Left hindlimb (tissue), 1 donor: ENCODE data around the gene ACVR1B.

Experiments used
- DNase-seq: peaks from one replicate; pipeline ENCODE4 v3.0.0-alpha.2; 2018

ACVR1B gene

DNA sequence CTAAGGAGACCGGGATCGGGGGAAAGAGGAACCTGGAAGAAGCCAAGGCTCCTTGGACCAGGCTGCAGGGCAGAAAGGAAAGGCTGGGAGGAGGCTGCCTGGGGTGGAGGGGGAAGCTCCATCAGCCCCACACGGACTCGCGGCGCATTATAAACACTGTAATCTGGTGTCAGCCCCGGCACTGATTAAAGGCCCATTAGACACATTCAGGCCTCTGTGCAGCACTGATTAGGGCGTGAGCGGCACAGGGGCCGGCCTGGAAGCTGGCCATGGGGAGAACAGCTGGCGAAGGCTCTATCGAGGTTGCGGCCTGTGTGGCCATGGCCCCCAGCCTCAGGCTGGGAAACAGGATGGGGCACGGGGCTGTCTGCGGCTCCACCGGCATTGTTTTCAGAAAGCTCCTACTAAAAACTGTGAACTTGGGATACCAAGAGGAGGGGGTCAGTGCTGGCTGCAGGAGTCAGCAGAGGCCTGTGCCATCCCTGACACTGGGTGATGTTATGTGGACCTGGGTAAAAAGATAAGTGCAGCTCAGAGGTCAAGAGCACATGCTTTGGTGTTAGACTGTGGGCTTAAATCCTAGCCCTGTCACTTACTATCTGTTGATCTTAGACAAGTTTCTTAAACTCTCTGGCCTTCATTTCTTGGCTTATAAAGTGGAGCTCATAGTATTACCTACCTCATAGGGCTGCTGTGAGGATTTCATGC lies 33.6 kb upstream of the ACVR1B start:
- DNase-seq: no peak

DNA sequence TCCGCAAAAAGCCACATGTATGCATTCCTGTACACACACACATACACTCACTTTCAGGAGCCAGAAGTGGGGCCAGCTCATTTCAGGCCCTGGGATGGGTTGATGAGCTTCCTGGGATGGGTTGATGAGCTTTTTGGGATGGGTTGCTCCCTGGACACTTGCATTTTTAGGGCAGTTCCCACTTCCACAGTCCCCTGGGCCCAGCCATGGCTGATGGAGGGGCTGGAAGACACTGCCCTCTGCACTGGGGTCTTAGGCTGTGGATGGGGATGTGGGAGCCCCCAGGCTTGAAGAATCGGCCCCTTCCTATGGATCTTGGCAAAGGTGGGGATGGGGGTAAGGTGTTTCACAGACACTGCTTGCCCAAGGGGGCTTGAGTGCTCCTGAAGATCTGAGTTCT lies 31.5 kb upstream of the ACVR1B start:
- no peak for DNase-seq

DNA sequence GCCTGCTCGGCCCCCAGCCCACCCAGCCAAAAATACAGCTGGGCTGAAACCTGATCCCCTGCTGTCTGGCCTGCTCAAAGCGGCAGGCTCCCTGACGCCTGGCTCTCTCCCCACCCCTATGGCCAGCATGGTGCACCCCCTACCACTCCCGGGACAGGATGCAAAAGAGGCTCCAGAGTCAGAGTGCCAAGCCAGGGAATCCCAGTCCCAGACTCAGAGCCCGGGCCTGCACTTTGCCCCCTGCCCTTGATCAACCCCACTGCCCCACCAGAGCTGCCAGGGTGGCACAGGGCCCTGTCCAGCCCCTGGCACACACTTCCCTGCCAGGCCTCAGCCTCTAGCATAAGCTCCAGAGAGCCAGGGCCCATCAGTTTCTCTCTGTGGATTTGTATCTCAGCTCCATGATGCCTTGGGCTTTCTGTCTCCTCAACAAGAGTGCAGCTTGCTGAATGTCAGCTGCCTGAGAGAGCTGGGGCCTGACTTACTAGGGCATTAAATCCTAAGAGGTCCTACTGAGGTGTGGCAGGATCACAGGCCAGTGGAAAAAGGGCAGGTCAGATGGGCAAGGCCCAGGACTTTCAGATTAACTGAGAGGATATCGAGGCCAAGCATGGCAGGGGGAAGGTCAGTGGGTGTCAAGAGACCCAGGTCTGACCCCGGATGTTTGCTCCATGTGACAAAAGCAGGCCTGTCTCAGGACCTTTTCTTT lies 30.3 kb upstream of the ACVR1B start:
- peak; percentile 64 for DNase-seq

DNA sequence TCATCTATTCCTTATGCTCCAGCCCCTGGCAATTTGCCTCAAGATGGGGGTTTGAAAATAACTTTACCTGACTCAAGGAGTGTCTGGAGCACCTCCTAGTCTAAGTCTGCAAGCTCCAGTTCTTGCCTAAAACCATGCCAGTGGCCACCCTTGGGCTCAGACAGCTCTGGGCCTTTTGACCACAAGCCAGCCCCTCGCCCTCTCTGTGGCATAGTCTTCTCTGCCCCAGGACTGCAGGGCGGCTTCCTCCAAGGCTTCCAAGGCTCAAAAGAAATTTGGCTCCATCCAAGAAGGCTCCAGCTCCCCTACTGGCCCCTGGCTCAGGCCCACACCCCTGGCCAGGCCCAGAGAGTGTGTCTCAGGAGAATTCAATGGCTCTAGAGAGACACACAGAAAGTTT lies 29.4 kb upstream of the ACVR1B start:
- DNase-seq: no peak

DNA sequence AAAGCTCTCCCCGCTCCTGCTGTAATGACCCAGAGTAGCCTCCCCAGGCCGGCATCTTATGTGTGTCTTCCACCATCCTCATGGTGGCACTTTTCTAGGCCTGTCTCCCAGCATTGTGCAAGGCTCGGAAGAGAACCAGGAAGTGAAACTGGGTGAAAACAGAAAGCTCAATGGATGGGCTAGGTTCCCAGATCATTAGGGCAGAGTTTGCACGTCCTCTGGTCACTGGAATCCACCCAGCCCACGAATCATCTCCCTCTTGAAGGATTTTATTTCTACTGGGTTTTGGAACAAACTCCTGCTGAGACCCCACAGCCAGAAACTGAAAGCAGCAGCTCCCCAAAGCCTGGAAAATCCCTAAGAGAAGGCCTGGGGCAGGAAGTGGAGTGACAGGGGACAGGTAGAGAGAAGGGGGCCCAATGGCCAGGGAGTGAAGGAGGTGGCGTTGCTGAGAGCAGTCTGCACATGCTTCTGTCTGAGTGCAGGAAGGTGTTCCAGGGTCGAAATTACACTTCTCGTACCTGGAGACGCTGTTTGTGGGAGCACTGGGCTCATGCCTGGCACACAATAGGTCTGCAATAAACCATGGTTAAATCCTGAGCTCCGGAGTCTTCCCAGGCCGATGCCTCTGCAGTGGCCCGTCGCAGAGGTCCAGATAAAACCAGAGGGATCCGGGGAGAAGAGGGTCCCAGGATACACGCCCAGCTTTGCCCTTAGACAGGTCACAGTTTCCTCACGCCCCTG lies 28.6 kb upstream of the ACVR1B start:
- peak; percentile 55 for DNase-seq

DNA sequence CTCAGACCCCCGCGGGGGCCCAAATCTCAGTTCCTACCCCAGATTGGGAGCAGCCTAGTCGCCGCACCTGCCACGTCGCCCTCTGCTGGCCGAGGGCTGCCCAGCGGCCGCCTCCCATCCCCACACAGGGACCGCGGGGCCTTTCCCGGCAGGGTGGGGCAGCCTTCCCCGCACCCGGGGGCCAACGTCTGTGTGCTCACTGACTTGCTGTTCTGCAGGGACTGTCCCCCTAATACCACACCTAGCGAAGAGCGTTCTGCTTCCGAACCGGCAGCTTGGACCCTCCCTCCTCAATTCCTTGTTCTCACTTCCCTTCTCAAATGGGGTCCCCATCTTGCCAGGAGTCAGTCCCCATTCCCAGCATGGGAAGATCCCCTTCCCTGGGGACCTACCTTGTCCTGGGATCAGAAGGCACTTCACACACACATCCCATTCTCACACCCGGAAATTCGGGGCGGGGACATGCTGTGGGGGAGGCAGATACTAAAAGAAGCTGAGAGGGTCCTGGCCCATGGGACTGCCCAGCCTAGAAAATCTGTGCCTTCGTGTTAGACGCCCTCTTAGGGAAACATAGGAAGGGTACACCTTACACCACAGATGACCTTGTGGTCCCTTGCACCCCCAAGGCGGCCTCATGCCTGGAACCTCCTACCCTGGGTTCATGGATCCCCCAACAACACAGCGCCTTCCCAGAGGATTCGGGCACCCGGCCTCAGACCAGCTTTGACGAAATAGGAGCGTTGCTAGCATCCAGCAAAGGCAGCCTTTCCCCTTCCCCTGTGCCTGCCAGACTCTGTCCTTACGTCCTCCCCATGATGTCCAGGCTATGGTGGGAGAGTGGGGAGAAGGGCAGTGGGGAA lies 27.8 kb upstream of the ACVR1B start:
- DNase-seq: peak; percentile 63

DNA sequence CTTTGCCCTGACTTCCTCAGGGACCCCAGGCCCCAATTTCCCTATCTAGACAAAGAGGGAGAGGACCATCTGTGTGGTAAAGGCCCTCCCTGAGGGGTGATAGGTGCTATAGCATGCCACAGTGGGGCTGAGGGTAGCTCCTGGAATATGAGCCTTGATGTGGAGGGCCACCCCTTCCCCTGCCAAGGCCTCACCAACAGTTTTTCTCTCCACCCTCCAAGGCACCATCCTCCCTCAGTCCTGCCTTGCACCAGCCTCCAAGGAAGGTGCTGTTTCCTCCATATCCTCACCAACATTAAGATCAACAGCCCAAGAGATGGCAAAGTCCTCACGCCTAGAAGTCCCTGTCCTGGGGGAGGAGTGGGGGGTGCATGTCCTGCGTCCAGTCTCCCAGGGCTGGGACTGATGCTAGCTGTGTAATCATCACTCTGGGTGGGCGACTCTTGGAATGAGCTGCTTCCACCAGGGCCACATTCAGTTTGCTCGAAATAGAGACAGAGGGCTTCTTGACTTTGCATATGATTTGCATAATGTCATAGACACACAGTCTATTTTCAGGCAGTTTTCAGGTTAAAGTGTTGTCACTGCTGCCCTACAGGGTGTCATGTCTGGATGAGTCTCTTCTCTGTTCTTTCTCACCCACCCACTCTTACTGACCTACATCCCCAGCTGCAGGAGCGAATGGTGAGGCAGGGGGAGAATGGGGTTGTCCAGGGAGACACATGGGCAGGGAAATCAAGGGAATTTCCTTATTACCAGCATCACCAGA lies 26.8 kb upstream of the ACVR1B start:
- no peak for DNase-seq

DNA sequence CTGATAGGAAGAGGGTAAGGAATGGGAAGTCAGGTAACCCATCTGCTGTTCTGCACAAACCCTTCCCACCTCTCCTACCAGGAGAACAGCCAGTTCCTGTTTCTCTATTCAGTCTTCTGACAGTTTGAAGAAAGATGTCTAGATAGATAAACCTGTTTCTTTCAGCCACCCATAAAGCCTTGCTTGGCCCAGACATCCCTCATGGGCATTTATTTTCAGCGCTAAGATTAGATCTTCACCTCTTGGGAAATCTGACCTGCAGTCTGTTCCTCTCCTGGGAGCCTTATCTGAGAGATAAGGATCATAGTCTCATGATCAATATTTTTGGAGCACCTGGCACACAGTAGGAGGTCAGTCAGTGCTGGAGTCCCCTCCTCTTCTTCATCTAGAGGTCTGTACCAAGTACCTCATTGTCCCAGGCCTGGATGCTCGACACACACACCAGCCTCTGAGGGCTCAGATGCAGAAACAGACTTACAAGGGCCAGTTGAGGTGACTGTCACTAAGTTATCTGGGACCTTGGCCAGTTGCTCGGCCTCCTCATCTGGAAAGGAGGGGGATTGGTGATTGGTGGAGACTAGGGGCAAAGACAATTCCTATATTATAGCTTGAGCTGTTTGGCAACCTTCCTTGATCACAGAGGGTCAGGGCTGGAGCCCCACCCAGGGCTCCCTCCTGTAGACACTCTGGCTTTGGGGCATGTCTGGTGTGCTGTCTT lies 26.0 kb upstream of the ACVR1B start:
- DNase-seq: no peak

DNA sequence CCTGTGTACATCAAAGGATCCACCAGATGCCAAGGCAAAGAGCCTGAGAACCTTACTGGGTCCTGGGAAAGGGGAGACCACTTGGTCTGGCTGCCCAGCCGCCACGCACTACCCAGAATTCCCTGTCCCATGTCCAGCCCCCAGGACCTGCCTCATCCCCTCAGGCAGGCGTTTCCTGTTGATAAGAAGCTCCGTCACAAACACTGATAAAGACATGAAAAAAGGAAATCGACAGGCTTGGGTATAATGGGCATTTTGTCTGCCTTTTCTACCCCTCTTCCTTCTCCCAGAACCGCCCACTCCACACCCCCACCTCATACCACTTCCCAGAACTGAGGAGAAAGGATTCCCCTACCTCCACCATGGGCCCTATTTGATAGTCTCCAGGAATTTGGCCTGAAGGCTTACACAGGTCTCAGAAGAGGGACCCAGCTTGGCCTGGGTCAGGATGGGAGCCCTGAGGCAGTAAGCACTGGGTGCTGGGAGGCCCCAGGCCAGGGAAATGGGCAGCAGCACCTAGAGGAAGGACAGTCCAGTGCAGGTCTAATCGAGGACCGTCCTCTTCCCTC lies 25.4 kb upstream of the ACVR1B start:
- DNase-seq: no peak

DNA sequence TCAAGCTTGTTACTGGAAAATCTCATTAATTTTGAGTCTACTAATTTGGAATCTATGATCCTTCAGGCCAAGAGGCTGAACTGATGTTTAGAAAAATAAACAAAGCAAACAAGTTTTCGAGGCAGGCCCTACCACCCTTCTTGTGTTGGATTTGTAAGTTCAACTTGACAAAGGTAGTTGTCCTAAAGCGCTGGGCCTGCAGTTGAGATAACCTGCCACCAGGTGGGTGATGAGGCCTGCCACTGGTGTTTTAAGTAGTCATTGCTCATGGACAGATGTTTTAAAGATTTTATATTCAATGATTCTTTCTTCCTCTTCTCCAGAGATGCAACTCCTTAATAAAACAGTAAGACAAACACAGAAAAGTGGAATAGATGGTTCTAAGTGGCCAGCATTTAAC lies 24.8 kb upstream of the ACVR1B start:
- DNase-seq: no peak

DNA sequence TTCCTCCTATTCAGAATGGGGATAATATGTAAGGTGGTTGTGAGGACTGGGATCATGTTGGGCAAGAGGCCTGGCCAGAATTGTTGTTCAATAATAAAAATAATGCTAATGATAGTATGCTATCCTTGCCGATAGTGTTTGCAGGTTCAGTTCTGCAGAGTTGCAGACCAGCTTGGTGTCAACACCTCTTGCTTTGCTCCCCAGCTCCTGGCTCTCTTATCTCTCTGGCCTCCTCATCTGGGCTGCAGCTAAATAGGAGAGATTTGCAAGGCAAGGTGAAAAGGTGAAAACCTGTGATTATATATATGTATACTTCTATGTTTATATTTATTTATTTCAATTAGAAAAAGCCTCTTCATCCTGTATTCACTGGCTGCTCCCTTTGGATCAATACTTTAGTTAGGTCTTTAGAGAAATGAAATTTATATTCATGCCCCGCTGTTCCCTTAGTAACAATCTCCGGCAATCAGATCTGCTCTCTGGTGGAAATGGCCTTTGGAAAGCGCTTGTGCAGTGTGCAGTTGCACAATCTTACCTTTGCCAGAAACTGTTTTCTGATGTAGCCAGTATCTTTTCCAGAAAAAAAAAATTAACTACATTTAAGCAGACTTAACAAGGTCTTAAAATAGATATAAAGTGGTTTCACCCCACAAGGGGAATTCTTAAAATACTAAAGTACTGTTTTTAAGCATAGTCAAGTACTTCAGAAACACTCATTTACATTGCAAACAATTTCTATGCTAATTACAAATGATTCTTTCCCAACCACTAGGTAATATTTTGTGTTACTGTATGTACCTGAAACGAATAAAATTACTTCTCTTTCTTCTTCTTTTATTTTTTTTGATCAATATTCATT lies 19.1 kb upstream of the ACVR1B start:
- DNase-seq: no peak

DNA sequence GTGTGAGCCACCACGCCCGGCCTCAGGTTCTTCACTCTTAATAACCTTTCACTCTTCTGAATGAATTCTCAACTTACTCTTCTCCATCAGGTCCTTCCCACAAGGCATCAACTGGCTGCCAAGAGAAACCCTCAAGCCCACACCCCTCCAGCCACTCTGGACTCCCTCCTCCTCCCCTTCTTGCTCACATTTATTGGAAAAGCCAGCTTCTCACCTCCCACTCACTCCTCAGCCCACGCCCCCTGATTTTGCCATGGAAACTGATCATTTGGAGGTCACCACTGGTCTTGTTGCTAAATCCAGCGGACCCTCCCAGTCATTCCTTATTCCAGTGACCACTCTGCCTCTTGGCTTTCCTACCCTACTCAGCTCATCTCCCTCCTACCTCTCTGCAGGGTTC lies 17.4 kb upstream of the ACVR1B start:
- DNase-seq: no peak

DNA sequence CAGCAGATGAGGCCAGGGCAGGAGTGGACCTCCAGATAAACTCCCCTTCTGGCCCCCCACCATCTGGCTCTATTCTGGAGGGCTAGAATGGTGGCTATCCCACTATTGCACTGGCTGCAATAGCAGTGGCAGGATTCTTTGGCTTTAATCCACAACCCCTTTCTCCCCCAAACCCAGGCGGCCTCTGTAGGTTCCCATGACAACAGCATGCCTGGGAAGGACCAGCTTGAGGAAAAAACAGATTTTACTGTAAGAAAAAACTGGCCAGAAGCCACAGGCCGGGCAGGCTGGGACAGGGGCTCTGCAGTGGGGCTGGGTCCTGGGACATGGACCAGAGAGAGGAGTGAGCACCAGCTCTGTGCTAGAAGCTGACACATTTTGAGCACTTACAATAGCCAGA lies 13.6 kb upstream of the ACVR1B start:
- DNase-seq: no peak

DNA sequence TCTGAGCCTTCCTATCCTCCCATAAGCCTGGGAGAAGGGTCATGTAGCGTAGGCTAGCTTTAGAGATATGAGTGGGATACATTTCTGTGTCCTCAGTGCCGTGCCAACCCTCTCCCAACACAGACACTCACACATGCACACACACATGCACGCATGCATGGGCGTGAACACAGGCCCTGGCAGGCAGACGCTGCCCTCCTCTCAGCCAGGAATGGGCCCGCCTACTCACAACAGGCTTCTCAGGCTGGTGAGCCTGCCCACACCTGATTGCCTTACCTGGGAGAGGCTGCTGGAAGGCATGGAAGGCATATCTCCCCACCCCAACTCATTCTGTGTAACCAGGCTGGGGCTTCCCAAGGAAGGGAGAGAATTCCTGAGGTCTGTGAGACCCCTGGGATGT lies 12.8 kb upstream of the ACVR1B start:
- no peak for DNase-seq

DNA sequence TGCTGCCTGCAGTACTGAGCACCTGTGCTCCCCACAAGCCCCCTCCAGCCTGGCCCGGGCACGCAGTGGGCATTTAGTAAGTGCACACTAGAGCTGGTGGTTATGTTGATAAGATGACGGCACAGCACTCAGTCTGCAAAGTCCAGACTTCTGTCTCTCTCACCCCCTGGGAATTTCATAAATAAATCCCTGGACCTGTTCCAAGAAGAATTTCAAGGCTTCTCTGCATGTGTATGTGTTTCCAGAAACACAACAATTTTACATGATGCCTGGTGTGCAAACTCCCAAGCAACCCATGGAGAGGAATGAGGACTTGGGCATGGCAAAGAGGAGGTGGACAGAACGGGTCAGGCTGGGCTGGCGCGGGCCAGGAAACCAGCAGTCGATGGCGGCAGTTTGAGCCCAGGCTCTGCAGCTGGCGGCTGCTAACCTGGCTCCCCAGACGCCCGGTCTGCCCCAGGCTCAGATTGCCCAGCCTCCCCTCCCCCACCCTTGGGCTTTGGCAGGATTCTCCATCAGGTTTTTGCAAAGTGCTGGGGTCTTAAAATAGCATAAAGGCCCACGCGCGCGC lies 10.4 kb upstream of the ACVR1B start:
- peak; percentile 45 for DNase-seq

DNA sequence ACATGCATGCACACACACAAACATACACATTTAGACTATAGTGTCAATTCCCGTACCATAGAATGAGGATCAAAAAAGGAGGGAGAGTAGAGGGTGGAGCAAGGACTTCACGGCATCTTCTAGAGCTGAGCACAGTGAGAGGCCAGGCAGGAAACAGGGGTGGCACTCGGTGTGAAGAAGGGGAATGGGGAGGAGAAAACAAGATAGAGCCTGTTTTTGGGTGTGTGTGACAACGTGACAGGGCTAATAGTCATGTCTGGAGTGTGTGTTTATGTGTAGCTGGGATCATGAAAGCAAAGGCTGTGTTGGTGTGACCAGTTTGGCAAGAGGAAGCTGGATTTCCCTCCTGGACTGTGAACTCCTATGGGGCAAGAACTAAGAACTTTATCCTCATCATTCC lies 9.9 kb upstream of the ACVR1B start:
- DNase-seq: no peak

DNA sequence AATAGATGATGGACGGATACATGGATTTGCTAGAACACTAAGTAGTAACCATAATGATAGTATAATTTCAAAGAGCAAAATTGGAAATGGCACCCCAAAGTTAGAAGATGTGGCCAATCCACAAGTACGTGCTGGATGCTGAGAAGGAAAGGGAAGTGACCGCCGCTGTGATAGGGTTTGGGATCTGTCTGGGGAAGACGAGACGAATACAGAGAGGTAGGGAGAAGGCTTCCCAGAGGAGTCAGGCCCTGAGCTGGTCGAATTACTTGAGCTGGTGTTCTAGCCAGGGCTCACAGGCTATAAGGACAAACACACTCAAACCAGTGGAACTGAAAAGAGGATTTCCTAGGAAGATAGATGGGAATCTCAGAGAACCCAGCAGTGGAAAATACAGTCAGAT lies 9.4 kb upstream of the ACVR1B start:
- no peak for DNase-seq

DNA sequence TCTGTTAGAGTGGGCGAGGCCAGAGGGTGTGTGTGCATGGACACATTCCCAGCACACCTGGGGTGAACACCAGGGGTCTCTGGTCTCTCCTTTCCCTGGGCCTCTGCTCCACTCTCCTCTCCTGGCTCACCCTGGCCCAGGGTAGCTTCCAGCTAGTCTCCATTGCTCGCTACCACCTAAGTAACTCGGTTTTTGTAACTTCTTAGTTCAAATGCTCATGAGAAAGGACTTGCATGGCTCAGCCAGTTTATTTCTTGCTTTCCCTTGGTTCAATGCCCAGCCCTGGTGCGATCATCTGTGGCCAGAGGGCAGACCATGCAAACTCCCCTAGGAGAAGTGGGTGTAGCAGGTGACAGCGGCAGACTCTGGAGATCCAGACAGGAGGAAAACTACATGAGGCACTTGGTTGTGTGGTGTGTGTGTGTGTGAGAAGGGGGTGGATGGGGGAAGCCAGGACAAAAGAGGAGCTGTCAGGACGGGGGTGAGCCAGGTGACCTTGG lies 8.9 kb upstream of the ACVR1B start:
- no peak for DNase-seq

DNA sequence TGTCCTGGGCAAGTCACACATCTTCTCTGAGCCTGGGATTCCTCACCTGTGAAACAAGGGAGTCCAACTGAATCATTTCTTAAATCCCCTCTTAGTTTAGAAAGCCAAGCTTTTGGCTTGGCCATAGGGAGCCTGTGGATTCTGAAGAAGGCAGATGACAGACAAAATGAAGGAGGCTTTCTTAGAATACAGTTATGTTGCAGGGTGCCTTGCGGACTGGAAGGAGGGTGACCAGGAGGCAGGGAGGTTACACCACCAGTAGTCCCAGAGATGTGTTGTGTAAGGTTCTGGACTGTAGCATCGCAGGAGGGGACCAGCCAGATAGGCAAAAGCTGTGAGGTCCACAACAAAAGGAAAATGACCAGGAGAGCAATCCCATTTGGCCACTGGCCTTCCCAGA lies 8.2 kb upstream of the ACVR1B start:
- no peak for DNase-seq
